Measurements from ENCODE around the gene SERPINE3. TPM values are rescaled to one million over a fixed set of nuclear protein-coding genes. Genes with fewer than 3 reads are reported as not detected.

The SERPINE3 gene
- polyA plus RNA-seq, 3 donors, result not detected

DNA sequence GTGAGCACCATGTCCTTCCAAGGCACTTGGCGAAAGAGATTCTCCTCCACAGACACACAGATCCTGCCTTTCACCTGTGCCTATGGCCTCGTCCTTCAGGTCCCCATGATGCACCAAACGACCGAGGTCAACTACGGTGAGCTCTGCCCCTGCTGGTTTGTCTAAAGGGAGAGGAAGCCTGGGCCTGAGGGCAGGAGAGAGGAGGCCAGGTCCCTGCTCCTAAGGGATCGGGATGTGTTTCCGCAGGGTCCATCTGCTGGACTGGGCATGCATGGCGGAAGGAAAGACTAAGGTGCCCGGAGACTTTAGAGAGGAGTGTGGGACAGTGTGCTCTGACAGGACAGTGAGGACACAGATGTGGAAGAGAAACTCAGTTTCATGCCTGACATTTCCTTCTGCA lies 7.6 kb downstream of the SERPINE3 start:
- 97% methylated on average over 8 of the region's 9 CpGs for WGBS (ENCODE audit: insufficient coverage)
- H3K9me3 ChIP-seq (replicated peaks in 1 of 2; ENCODE audit: control insufficient read depth in 1 of 2, insufficient read depth in 1 of 2, low read length in 2 of 2), result no peaks in the 10 kb centered on the region
- no peaks in the 10 kb centered on the region for H3K4me1 Mint-ChIP-seq
- H3K4me2 ChIP-seq (replicated peaks; ENCODE audit: extremely low read depth, low read length, poor library complexity, severe bottlenecking), result no peak overlapping the region
- no peaks in the 10 kb centered on the region for H3K36me3 Mint-ChIP-seq
- no peak overlapping the region for H3K4me3 ChIP-seq (replicated peaks in 1 of 3; ENCODE audit: low read depth in 2 of 3, low read length in 3 of 3)
- no peak for DNase-seq
- H3K4me1 ChIP-seq (ENCODE audit: control insufficient read depth in 1 of 2, insufficient read depth in 2 of 2, low read length in 2 of 2), result no peaks in the 10 kb centered on the region
- no peaks in the 10 kb centered on the region for H3K36me3 ChIP-seq (replicated peaks in 1 of 2; ENCODE audit: control insufficient read depth in 1 of 2, insufficient read depth in 2 of 2, low read length in 2 of 2)
- H3K79me2 ChIP-seq (ENCODE audit: insufficient read depth, low read length), result no peaks in the 10 kb centered on the region
- intact Hi-C loops (cut with micrococcal nuclease), result no loop called here
- no peak overlapping the region for H3K27ac Mint-ChIP-seq
- no peaks in the 10 kb centered on the region for H3K9me3 Mint-ChIP-seq
- H2AFZ ChIP-seq (ENCODE audit: insufficient read depth, low read depth, low read length, poor library complexity, severe bottlenecking), result no peak overlapping the region
- no peak overlapping the region for H3K9ac ChIP-seq (ENCODE audit: insufficient read depth, low read length, poor library complexity, severe bottlenecking)
- no peaks in the 10 kb centered on the region for H3K27me3 ChIP-seq (ENCODE audit: control insufficient read depth in 2 of 2, insufficient read depth in 2 of 2, low read length in 2 of 2)
- no peak overlapping the region for H3K27ac ChIP-seq (ENCODE audit: low read depth in 1 of 2, low read length in 2 of 2)
- no peak overlapping the region for H3K4me3 Mint-ChIP-seq
- TF ChIP-seq, protein P1, sequence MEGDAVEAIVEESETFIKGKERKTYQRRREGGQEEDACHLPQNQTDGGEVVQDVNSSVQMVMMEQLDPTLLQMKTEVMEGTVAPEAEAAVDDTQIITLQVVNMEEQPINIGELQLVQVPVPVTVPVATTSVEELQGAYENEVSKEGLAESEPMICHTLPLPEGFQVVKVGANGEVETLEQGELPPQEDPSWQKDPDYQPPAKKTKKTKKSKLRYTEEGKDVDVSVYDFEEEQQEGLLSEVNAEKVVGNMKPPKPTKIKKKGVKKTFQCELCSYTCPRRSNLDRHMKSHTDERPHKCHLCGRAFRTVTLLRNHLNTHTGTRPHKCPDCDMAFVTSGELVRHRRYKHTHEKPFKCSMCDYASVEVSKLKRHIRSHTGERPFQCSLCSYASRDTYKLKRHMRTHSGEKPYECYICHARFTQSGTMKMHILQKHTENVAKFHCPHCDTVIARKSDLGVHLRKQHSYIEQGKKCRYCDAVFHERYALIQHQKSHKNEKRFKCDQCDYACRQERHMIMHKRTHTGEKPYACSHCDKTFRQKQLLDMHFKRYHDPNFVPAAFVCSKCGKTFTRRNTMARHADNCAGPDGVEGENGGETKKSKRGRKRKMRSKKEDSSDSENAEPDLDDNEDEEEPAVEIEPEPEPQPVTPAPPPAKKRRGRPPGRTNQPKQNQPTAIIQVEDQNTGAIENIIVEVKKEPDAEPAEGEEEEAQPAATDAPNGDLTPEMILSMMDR (IDR thresholded peaks at IDR 0.05), result no peak
- H4K20me1 ChIP-seq (ENCODE audit: insufficient read depth, low read length), result no peaks in the 10 kb centered on the region
- peaks cover 1 to 4% (median 2%) of the 10 kb centered on the region in 3 donors for H3K27me3 Mint-ChIP-seq (ENCODE audit: low read depth in 3 of 3)

DNA sequence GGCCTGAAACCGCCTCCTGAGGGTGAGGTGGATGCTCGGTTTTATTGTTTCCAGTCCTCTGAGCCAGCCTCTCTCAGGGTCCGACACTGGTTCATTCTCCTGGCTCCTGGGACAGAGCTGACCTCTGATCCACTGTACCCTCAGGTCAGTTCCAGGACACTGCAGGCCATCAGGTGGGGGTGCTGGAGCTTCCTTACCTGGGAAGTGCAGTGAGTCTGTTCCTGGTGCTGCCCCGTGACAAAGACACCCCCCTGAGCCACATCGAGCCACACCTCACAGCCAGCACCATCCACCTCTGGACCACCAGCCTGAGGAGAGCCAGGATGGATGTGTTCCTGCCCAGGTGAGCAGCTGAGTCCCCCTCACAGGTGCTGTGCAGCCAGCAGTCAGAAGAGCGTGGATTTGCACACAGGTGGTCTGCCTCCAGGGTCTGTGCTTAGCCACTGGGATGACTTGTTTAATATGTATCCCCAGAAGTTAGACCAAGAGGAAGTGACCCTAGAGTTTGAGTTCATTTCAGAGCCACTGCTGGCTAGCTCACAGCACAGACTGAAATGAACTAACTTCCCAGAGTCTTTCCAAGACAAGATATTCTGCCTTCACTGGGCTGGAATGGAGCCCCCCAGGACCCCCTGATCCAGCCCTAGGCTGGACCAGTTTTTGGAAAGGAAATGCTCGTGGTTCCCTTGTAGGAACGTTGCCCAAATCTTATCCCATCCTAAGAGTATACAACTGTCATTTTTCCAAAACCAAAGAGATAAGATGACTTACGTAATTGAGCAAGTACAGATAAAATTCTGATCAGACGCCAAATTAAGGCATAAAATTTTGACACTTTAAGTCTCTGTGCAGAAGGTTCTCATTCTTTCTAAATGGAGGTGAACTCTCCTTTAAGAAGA lies 8.8 kb downstream of the SERPINE3 start:
- H3K36me3 ChIP-seq (replicated peaks in 1 of 2; ENCODE audit: control insufficient read depth in 1 of 2, insufficient read depth in 2 of 2, low read length in 2 of 2), result no peaks in the 10 kb centered on the region
- TF ChIP-seq, protein P1 (IDR thresholded peaks at IDR 0.05), result no peak
- H3K4me1 ChIP-seq (ENCODE audit: control insufficient read depth in 1 of 2, insufficient read depth in 2 of 2, low read length in 2 of 2), result no peaks in the 10 kb centered on the region
- Mint-ChIP-seq H3K4me3 (no peak overlapping the region), H3K36me3 (no peaks in the 10 kb centered on the region), H3K27me3 (ENCODE audit: low read depth in 3 of 3) (peaks cover 1 to 4% (median 2%) of the 10 kb centered on the region in 3 donors), H3K9me3 (no peaks in the 10 kb centered on the region), H3K4me1 (no peaks in the 10 kb centered on the region), H3K27ac (no peak overlapping the region)
- no peaks in the 10 kb centered on the region for H3K27me3 ChIP-seq (ENCODE audit: control insufficient read depth in 2 of 2, insufficient read depth in 2 of 2, low read length in 2 of 2)
- no peaks in the 10 kb centered on the region for H3K79me2 ChIP-seq (ENCODE audit: insufficient read depth, low read length)
- no peak overlapping the region for H2AFZ ChIP-seq (ENCODE audit: insufficient read depth, low read depth, low read length, poor library complexity, severe bottlenecking)
- no peaks in the 10 kb centered on the region for H3K9me3 ChIP-seq (replicated peaks in 1 of 2; ENCODE audit: control insufficient read depth in 1 of 2, insufficient read depth in 1 of 2, low read length in 2 of 2)
- no peak overlapping the region for H3K9ac ChIP-seq (ENCODE audit: insufficient read depth, low read length, poor library complexity, severe bottlenecking)
- H3K4me3 ChIP-seq (replicated peaks in 1 of 3; ENCODE audit: low read depth in 2 of 3, low read length in 3 of 3), result no peak overlapping the region
- H3K4me2 ChIP-seq (replicated peaks; ENCODE audit: extremely low read depth, low read length, poor library complexity, severe bottlenecking), result no peak overlapping the region
- intact Hi-C loops (cut with micrococcal nuclease), result no loop called here
- no peak overlapping the region for H3K27ac ChIP-seq (ENCODE audit: low read depth in 1 of 2, low read length in 2 of 2)
- no peak for DNase-seq
- 81% methylated on average over 6 of the region's 10 CpGs for WGBS (ENCODE audit: insufficient coverage)
- no peaks in the 10 kb centered on the region for H4K20me1 ChIP-seq (ENCODE audit: insufficient read depth, low read length)

All from CD14-positive monocyte (primary cell).